OCI-LY7 (cell line): Measurements from ENCODE around the gene TBC1D10A.

Experiments
- CTCF ChIP-seq: fragments of 200-600 bp; sonication (generic); conservative IDR thresholded peaks from 2 replicates; pipeline ENCODE4 v1.5.1; 2014; ENCODE audit warnings: mild to moderate bottlenecking, antibody characterized with exemption, low read length, moderate library complexity, mixed read lengths
- EZH2phosphoT487 ChIP-seq: fragments of 200-600 bp; sonication (generic); IDR thresholded peaks from 2 replicates; pipeline ENCODE4 v1.6.1; 2018; ENCODE audit warnings: low read depth, borderline replicate concordance, mild to moderate bottlenecking, mixed run types, antibody characterized with exemption, low read length, moderate library complexity, mixed read lengths

- TF ChIP-seq CTCF (no peak), EZH2phosphoT487 (no peak)
These were observed 21.7 kb upstream of the TBC1D10A start for GRCh38 chr22:30348404-30348803.
